Stimulated activated CD8-positive, alpha-beta memory T cell treated with anti-CD3 and anti-CD28 coated beads, Interleukin-4, amount 100 ng/mL, for 48 hours (primary cell): Measurements from ENCODE around the gene MYO1A.
A peak's percentile ranks its signal among the peaks of the same experiment; 100 is the strongest.
"Not testable (repeated sequence)": the region's sequence is repeated elsewhere in the genome, so short reads cannot be mapped to it uniquely, and the experiment has no call there.

Experiments
- DNase-seq: peaks from one replicate; pipeline ENCODE4 v3.0.0-alpha.2; 2020

The MYO1A gene

GRCh38 chr12:57087010-57087690 lies 37.2 kb upstream of the MYO1A start:
- peak; percentile 97 for DNase-seq

- peak; percentile 73 for DNase-seq
Measured at GRCh38 chr12:57086493-57087009, 36.6 kb upstream of the MYO1A start.

GRCh38 chr12:57085999-57086492 lies 36.1 kb upstream of the MYO1A start:
- peak; percentile 73 for DNase-seq

- no peak for DNase-seq
Measured at GRCh38 chr12:57080855-57081254, 30.9 kb upstream of the MYO1A start.

- no peak for DNase-seq
Measured at GRCh38 chr12:57079821-57080220, 29.9 kb upstream of the MYO1A start.

- peak; percentile 93 for DNase-seq
Measured at GRCh38 chr12:57078519-57079404, 28.8 kb upstream of the MYO1A start, which contains the start of gene NEMP1. Gene NEMP1, minus strand, starts transcription at chr12:57078791. Its CDS starts 46 bp downstream, at chr12:57078745.

- not testable (repeated sequence) for DNase-seq
Measured at GRCh38 chr12:57073566-57074450, 23.9 kb upstream of the MYO1A start.

- DNase-seq = no peak
Measured at GRCh38 chr12:57072661-57073060, 22.7 kb upstream of the MYO1A start.

- DNase-seq = peak; percentile 68
Measured at GRCh38 chr12:57069523-57069922, 19.6 kb upstream of the MYO1A start.

GRCh38 chr12:57066245-57066644 lies 16.3 kb upstream of the MYO1A start:
- DNase-seq = no peak

- DNase-seq = peak; percentile 59
Measured at GRCh38 chr12:57063991-57064685, 14.2 kb upstream of the MYO1A start.

- DNase-seq = no peak
Measured at GRCh38 chr12:57058454-57058853, 8.5 kb upstream of the MYO1A start.

- DNase-seq = no peak
Measured at GRCh38 chr12:57057067-57057751, 7.3 kb upstream of the MYO1A start.

GRCh38 chr12:57055824-57056223 lies 5.9 kb upstream of the MYO1A start:
- DNase-seq = no peak

- not testable (repeated sequence) for DNase-seq
Measured at GRCh38 chr12:57053901-57054300, 4.0 kb upstream of the MYO1A start.

- not testable (repeated sequence) for DNase-seq
Measured at GRCh38 chr12:57053146-57053545, 3.2 kb upstream of the MYO1A start.

GRCh38 chr12:57051011-57051410 lies 1.1 kb upstream of the MYO1A start:
- DNase-seq = no peak

- no peak for DNase-seq
Measured at GRCh38 chr12:57049119-57049446, 846 bp downstream of the MYO1A start.

- DNase-seq = no peak
Measured at GRCh38 chr12:57048423-57049118, 1.4 kb downstream of the MYO1A start.

- no peak for DNase-seq
Measured at GRCh38 chr12:57047981-57048380, 1.9 kb downstream of the MYO1A start.
